GM10248 (cell line): ENCODE results near the gene SNTG2.

Experiments used
- CTCF ChIA-PET: fragments of 300-600 bp; sonication (Branson Sonifier 250); formaldehyde crosslinking; extraction: SDS; loops from one replicate; lab custom pipeline; 2021; ENCODE audit warnings: antibody characterized with exemption; lab: Yijun Ruan, JAX
- POLR2A ChIA-PET: fragments of 350-650 bp; sonication (Branson Sonifier 250); formaldehyde crosslinking; extraction: SDS; loops from one replicate; lab custom pipeline; 2020; ENCODE audit warnings: antibody characterized with exemption; lab: Yijun Ruan, JAX
- DNase-seq: peaks from one replicate; pipeline ENCODE4 v3.0.0; 2012; ENCODE audit errors: extremely low spot score
- CTCF ChIP-seq: IDR thresholded peaks from 2 replicates; pipeline ENCODE4 v1.5.1; 2012; ENCODE audit warnings: mild to moderate bottlenecking, low read depth; ENCODE audit errors: extremely low read depth, missing control alignments, control extremely low read depth

The SNTG2 gene

GRCh38 chr2:949384-950079 is 1.1 kb upstream of the SNTG2 start:
- no peak for TF ChIP-seq CTCF
- ChIA-PET CTCF (no interaction called here), POLR2A (no interaction called here)
- no peak for DNase-seq

- POLR2A ChIA-PET: no interaction called here
- no peak for DNase-seq
- CTCF ChIA-PET: no interaction called here
- no peak for TF ChIP-seq CTCF
Observed at GRCh38 chr2:951224-952006, 766 bp downstream of the SNTG2 start.

- ChIA-PET CTCF (interaction anchor here (1.7 kb wide), 1 partner anchor 23 kb away, joined by 5 read pairs; no protein-coding TSS in a partner anchor), POLR2A (no interaction called here)
- DNase-seq: no peak
- TF ChIP-seq CTCF: no peak
Observed at GRCh38 chr2:953408-953807, 2.8 kb downstream of the SNTG2 start.

- CTCF ChIA-PET: interaction anchor here (1.3 to 1.7 kb wide), 2 partner anchors 22 to 596 kb away, joined by 5 to 6 read pairs; no protein-coding TSS in a partner anchor
- peak; percentile 6 for TF ChIP-seq CTCF
- no peak for DNase-seq
- POLR2A ChIA-PET: no interaction called here
Observed at GRCh38 chr2:953975-954686, 3.5 kb downstream of the SNTG2 start.

- no peak for TF ChIP-seq CTCF
- DNase-seq: no peak
- ChIA-PET CTCF (interaction anchor here (1.3 to 1.7 kb wide), 2 partner anchors 21 to 596 kb away, joined by 5 to 6 read pairs; no protein-coding TSS in a partner anchor), POLR2A (no interaction called here)
Observed at GRCh38 chr2:954687-955000, 4.0 kb downstream of the SNTG2 start.

GRCh38 chr2:955829-956731 is 5.4 kb downstream of the SNTG2 start:
- POLR2A ChIA-PET: no interaction called here
- DNase-seq: no peak
- CTCF ChIA-PET: no interaction called here
- no peak for TF ChIP-seq CTCF
